ENCODE results near the gene RELN. TPM values are rescaled to one million over a fixed set of nuclear protein-coding genes. Genes with fewer than 3 reads are reported as not detected.
A peak's percentile ranks its signal among the peaks of the same experiment; 100 is the strongest.
"Not testable (repeated sequence)": the region's sequence is repeated elsewhere in the genome, so short reads cannot be mapped to it uniquely, and the experiment has no call there.

Gene RELN
- total RNA-seq, 1 experiment from 2014 or later, result 0.03 TPM

DNA sequence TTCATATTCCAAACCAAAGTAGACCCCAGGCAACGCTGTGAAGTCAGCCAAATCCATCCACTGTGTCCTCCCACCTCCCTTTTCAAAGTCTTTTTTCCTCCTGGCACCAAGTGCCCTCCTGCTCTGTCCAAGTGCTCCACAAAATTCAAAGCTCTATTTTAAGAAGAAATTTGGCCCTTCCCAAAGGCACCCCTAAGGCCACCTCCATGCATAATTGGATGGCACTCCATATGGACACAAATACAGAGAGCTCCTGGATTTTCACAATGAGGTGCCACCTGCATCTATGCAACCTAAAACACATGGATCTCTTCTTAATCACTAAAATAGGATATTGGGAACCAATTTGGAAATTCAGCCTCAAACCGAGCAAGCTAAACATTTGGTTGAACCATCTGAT, 121.6 kb downstream of the RELN start:
- in situ Hi-C loops (cut with HindIII; ENCODE audit: low sequenced_read_pairs), result no loop called here
- DNase-seq (ENCODE audit: low spot score), result peak; percentile 86

DNA sequence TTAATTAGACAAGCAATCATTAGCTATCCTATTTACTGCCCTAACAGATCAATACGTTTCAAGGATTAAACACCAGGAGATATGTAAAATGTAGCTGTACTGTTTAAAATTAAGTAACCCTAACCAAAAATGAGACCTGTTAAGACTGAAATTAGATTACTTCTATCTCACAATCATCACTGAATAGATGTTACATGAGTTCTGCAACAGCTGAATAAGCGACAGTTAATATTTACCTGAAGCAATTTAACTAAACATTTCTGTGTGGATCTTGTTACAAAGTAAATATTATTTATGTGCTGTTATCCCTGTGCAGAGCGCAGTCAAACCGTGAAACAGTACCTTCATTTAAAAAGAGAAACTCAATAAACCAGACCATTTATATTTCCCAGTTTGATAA, 122.5 kb downstream of the RELN start:
- in situ Hi-C loops (cut with HindIII; ENCODE audit: low sequenced_read_pairs), result no loop called here
- DNase-seq (ENCODE audit: low spot score), result peak; percentile 53

DNA sequence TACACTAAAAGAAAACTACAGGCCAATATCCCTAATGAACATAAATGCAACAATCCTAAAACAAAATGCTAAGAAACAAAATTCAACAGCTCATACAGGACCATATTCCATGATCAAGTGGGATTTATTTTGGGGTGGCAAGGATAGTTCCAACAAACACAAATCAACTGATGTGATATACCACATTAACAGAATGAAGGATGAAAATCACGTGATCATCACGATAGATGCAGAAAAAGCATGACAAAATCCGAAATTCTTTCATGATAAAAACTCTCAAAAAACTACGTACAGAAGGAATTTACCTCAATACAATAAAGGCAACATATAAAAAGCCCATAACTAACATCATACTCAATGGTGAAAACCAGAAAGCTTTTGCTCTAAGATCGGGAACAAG, 124.0 kb downstream of the RELN start:
- DNase-seq (ENCODE audit: low spot score), result peak; percentile 28
- in situ Hi-C loops (cut with HindIII; ENCODE audit: low sequenced_read_pairs), result no loop called here

DNA sequence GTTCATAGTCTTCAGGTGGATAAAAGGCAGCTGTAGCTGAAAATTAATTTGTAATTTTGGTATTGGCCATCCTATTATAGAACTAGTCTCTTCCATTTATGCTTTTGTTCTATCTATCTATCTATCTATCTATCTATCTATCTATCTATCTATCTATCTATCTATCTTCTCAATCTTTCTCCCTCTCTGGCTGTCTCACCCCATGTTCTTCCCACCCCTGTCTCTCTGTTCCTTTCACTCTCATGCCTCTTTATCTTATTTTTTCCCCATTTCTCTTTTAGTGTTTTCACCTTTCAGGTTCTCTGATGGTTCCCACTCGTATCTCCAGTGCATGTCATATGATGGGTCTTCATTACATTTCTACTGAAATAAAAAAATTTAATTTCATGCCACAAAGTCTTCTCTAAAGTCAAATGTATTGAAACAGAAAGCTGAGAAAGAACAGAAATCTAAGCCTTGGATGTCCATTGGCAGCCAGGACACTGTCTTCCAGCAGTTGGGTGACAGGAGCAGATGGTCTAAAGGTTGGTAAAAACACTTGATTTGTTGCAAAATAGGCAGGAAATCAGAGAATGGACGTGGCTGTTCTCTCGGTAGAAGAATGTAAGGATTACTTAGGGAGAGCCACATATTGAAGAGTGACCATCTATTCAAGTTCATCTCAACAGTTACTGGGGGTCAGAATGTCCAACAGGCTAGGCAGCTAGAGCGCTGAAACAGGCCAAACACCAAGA, 127.0 kb downstream of the RELN start:
- in situ Hi-C loops (cut with HindIII; ENCODE audit: low sequenced_read_pairs), result no loop called here
- peak; percentile 78 for DNase-seq (ENCODE audit: low spot score)

DNA sequence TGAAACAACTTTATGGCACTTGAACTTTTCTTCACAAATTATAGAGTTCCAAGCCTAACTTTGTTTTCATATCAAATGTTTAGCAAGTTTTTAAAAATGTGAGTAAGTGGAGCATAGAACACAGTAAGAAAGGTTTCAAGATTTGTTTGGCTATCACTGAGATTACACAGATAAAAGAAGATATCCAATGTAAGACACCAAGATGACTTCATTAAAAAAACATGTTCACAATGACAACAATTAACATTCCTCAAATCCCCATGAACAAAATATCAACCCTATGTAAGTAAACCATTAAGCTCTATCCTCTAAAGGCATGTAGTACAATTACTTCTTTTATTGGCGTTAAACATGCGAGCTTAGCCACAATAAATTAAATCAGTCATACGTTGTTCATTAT, 129.7 kb downstream of the RELN start:
- in situ Hi-C loops (cut with HindIII; ENCODE audit: low sequenced_read_pairs), result no loop called here

DNA sequence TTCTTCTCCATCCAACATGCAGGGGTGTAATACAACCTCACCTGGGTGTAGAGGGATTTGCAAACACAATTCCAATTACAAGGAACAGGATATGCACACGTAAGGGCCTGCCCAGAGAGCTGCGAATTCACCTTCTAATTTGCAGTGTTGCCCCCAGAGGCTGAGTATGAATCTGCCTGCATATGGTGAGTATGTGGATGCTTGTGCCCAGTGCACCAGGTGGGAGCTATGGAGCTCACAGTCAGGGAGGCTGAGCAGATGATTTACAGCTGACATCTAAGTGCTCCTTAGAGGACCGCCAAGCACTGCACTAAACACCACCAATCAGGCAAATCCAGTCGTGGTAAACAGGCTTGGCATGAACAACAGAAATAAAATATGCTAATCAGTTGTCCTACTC, 132.0 kb downstream of the RELN start:
- DNase-seq (ENCODE audit: low spot score), result peak; percentile 71
- in situ Hi-C loops (cut with HindIII; ENCODE audit: low sequenced_read_pairs), result no loop called here

More for the DNA sequence above, 129.7 kb downstream of the RELN start:
- no peak for DNase-seq (ENCODE audit: low spot score)

DNA sequence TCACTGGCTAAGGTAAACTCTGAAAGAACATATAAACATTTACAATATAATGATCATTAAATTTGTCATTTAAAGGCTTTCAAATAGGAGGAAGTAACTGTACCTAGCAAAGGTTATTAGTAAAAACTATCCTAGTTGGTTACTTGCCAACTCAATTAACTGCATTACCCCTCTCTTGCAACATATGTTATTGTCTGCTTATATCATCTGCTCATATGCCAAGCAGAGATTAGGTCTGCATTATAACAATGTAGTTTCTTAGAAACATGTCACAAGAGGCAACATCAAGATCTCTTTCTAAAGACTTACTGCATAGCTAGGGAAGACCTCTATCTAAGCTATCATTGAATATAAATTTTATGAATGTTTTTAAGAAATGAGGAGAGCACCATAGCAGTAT, 132.5 kb downstream of the RELN start:
- in situ Hi-C loops (cut with HindIII; ENCODE audit: low sequenced_read_pairs), result no loop called here
- peak; percentile 34 for DNase-seq (ENCODE audit: low spot score)

DNA sequence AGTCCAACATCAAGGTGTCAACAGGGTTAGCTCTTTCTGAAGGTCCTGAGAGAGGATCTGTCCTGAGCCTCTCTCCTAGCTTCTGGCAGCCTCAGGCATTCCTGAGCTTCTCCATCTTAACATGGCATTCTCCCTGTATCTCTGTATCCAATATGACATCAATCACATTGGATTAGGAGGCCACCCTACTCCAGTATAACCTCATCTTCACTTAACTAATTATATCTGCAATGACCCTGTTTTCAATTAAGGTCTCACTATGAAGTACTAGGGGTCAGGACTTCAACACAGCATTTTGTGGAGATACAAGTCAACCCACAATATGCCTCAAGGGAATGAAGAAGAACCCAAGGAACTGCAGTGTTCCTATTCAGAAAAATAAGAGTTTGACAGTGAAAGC, 133.8 kb downstream of the RELN start:
- in situ Hi-C loops (cut with HindIII; ENCODE audit: low sequenced_read_pairs), result no loop called here

DNA sequence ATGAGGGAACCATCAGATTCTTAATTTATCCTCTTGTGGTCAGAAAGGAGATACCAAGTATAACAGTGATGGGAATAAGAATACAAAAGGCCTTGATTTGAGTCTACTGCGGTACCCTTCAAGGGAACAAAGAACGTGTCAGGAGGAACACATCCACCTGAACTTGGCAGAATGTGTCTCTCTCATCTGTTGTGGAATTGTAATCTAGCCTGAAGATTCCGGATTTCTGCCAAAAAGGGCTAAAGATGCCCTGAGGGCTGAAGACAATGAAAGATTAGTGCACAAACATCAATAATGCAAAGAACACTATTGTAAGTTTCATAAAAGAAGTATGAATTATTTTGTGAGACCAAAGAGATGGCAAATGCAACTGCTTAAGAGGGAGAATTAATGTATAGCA, 134.8 kb downstream of the RELN start:
- in situ Hi-C loops (cut with HindIII; ENCODE audit: low sequenced_read_pairs), result no loop called here
- peak; percentile 52 for DNase-seq (ENCODE audit: low spot score)

More for the DNA sequence above, 133.8 kb downstream of the RELN start:
- no peak for DNase-seq (ENCODE audit: low spot score)

DNA sequence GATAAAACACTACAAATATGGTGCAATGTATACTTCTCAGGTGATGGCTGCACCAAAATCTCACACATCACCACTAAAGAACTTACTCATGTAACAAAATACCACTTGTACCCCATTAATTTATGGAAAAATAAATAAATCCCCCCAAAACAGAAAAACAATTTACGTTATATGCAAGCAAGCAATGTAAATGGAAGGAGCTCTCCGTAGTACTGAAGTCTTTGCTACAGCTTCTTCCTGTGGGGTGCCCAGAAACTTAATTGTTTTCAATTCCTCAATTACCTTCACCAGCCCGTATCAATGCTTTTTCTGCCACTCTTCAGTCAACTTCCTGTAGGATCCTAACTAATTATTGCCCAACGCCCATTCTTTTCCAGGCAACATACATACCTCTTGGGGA, 138.1 kb downstream of the RELN start:
- in situ Hi-C loops (cut with HindIII; ENCODE audit: low sequenced_read_pairs), result no loop called here
- no peak for DNase-seq (ENCODE audit: low spot score)

DNA sequence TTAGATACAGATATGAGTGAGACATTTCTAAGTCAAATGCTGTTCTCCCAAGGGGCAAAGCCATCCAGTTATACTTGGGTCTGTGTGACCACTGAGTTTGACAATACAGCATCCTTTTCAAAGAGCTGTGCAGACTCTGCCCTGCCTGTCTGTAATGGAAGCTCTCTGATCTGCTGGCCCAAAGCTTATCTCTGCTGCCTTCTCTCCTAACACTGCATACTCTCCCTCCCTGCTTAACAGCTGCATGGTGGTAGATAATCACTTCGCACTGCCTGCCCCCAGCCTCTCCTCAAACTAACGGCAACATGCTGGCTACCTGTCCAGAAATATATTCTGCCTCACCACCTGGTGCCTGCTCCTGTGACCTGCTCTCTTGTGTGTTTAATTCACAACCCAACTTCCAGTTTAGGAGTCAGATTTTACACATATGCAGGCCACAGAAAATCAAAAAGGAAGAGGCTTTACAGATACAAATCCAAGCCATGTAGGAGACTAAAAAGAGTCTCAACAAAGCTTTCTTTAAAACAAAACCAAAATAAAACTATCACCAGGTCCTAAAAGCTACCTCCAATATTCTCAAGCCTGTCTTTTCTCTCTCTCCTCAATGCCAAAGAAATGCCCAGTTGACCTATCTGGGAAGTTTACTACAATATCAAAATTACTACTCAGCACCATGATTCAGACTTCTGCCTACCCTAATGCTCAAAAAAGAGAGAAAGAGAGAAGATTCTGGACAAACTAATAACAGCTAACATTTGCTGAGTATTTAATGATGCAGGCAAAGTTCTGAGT, 145.6 kb downstream of the RELN start:
- in situ Hi-C loops (cut with HindIII; ENCODE audit: low sequenced_read_pairs), result no loop called here
- no peak for DNase-seq (ENCODE audit: low spot score)

DNA sequence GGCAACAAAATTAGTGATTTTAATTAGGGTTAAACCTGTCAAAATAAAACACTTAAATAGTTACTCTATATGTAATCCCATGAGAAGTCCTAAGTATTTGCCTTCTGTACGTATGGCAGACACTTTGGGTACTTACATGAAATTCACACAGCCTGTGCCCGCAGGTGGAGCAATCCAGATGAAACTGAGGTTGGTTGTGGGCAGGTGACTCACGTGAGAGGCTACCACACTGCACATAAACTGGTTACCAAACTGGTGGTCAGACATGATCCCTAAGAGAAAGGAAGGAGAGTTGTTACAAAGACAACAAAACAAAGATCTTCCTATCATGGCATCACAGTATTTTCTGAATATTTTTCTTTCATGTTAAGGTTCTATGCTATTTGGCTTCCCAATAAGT, 156.1 kb downstream of the RELN start:
- in situ Hi-C loops (cut with HindIII; ENCODE audit: low sequenced_read_pairs), result no loop called here
- no peak for DNase-seq (ENCODE audit: low spot score)

DNA sequence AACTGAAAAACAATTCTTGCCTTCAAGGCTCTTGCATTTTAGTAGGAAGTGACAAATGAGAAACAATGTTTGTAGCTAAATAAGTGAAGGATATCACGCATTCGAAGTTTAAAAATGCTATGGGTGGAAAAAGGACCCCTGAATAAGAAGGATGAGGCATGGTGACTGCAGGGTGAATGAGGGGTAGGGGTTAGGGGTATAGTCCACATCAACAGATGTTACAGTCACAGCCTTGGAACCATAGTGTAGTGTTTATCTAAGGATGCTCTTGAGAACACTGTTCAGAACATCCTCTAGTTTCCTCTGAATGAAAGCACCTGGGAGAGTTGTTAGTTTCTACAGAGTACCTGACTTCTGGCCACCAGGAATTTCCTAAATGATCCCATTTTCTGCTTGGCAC, 157.0 kb downstream of the RELN start:
- DNase-seq (ENCODE audit: low spot score), result no peak
- in situ Hi-C loops (cut with HindIII; ENCODE audit: low sequenced_read_pairs), result no loop called here

DNA sequence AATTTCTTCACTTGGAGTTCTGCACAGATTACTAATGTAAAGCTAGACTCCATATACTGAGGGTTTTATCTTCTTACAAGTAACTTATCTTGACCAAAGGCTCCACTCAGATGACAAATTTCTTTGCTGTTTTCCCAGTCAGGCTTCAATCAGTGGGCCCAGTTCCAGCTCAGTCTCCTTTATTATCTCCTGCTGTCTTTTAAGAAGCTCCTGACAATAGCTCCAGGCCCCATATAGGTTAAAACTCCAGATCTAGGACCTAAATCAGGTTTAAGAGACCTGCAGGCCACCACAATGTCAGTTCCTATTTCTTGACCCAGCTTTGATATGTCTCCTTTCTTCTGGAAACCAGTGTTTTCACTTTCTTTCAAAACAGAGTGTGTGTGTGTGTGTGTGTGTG, 165.2 kb downstream of the RELN start:
- no peak for DNase-seq (ENCODE audit: low spot score)
- in situ Hi-C loops (cut with HindIII; ENCODE audit: low sequenced_read_pairs), result no loop called here

DNA sequence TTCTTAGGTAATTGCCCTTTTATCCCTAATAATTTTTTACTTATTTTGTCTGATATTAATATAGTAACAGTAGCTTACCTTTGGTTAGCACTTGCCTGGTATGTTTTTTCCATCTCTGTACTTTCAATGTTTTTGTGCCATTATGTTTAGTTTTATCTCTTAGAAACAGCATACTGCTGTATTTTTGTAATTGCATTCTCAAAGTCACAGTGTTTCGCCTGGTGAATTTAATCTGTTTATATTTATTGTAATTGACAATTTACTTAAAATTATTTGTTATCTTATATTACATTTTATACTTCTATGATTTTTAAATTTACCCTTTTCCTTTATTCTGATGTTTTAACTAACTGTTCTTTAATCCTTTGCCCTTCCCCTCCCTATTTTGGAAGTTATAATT, 166.4 kb downstream of the RELN start:
- in situ Hi-C loops (cut with HindIII; ENCODE audit: low sequenced_read_pairs), result no loop called here
- no peak for DNase-seq (ENCODE audit: low spot score)

DNA sequence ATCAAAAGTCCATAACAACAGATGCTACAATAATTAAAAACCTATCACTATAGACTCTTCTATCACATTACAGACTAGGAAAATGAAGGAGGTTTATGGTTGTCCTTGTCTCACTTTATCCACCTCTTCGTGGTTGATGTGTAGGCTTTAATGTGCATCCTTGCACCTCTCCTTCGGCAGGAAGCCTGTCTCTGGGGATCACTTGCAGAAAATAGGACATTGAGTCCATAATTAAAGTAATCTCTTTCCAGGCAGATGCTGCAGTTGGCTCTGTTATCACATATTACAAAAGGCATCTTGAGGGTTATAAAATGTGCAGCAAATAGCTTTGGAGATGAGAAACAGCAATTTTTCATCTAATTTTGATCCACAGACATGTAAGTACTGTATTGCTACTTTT, 168.4 kb downstream of the RELN start:
- in situ Hi-C loops (cut with HindIII; ENCODE audit: low sequenced_read_pairs), result no loop called here
- DNase-seq (ENCODE audit: low spot score), result peak; percentile 61

DNA sequence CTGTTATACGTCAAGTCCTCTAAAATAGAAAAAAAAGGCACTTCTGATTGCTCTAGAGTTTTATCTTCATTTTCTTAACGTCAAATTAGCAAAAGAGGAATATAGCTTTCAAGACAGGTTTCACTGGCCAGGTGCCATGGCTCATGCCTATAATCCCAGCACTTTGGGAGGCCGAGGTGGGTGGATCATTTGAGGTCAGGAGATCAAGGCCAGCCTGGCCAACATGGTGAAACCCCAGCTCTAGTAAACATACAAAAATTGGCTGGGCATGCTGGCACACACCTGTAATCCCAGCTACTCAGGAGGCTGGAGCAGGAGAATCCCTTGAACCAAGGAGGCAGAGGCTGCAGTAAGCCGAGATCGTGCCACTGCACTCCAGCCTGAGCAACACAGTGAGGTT, 173.5 kb downstream of the RELN start:
- DNase-seq (ENCODE audit: low spot score); in situ Hi-C loops (cut with HindIII; ENCODE audit: low sequenced_read_pairs): not testable (repeated sequence)

DNA sequence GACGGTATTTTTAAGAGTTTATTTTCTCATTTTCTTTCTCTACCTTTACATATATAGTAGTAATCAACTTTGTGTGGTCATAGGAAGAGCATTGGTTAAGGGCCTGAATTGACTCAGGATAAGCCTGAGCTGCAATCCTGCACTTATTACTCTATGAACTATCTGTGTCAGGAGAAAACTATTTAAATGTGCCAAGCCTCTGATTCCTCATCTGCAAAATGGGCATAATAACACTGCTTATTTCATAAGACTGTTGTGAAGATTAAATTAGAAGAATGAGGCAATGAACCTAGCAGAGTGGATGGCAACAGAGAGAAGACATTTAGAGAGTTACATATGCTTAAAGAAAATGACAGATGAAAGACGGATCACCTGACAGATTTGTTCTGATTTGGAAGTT, 175.5 kb downstream of the RELN start:
- DNase-seq (ENCODE audit: low spot score), result no peak
- in situ Hi-C loops (cut with HindIII; ENCODE audit: low sequenced_read_pairs), result no loop called here

DNA sequence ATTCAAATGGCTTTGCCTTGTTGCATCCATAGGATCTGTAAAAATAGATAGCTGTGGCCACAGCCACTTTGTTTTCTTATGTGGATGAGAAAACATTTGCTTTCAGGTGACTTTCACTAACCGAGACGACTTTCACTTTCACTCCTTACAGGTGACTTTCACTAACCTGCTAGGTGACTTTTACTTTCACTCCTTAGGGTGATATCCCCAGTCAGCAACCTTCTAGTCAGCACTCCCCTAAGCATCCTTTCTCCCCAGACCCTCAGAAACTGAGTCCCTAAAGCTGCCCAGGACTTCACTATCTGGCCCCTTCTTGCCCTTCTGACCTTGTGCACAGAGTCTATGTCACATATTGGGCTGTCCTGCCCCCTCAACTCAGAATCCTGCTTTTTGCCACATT, 177.5 kb downstream of the RELN start:
- no peak for DNase-seq (ENCODE audit: low spot score)
- in situ Hi-C loops (cut with HindIII; ENCODE audit: low sequenced_read_pairs), result no loop called here

DNA sequence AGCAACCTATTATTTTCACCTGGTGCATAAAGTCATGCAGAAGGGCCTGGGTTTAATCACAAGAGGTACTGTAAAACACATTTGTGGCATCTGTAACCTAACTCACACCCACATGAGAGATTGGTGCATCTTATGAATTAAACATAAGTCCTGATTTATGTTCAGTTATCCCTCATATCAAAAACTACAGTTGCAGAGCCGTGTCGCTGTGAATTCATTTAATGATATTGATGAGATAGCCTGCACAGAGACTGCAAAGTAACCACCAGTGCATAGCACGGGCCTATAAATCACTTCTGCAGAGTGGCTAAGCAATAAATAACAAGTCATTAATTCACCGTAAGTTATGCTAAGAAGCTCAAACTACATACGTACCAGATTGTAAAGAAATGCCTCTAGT, 178.2 kb downstream of the RELN start:
- in situ Hi-C loops (cut with HindIII; ENCODE audit: low sequenced_read_pairs), result no loop called here

More for the DNA sequence above, 178.2 kb downstream of the RELN start:
- peak; percentile 46 for DNase-seq (ENCODE audit: low spot score)

Measured in G401 (cell line).